ENCODE data around the gene SMIM36.
"Not testable (repeated sequence)": the region's sequence is repeated elsewhere in the genome, so short reads cannot be mapped to it uniquely, and the experiment has no call there.

SMIM36 gene

GRCh38 chr17:55453839-55454557, 57.3 kb downstream of the SMIM36 start:
- no peak for DNase-seq

GRCh38 chr17:55452139-55452790, 59.0 kb downstream of the SMIM36 start:
- DNase-seq = no peak

- no peak for DNase-seq
These were observed 59.5 kb downstream of the SMIM36 start for GRCh38 chr17:55451758-55452138.

GRCh38 chr17:55451203-55451641, 60.0 kb downstream of the SMIM36 start:
- DNase-seq = no peak

GRCh38 chr17:55450232-55450825, 60.9 kb downstream of the SMIM36 start:
- no peak for DNase-seq

GRCh38 chr17:55448681-55449080, 62.6 kb downstream of the SMIM36 start:
- no peak for DNase-seq

GRCh38 chr17:55446581-55447205, 64.6 kb downstream of the SMIM36 start:
- no peak for DNase-seq

GRCh38 chr17:55446004-55446403, 65.2 kb downstream of the SMIM36 start:
- not testable (repeated sequence) for DNase-seq

GRCh38 chr17:55444471-55445441, 66.5 kb downstream of the SMIM36 start:
- no peak for DNase-seq

GRCh38 chr17:55443904-55444303, 67.3 kb downstream of the SMIM36 start:
- DNase-seq = no peak

- no peak for DNase-seq
These were observed 68.1 kb downstream of the SMIM36 start for GRCh38 chr17:55442953-55443683.

GRCh38 chr17:55442462-55442861, 68.8 kb downstream of the SMIM36 start:
- no peak for DNase-seq

- no peak for DNase-seq
These were observed 69.7 kb downstream of the SMIM36 start for GRCh38 chr17:55441544-55441943.

- DNase-seq = no peak
These were observed 70.9 kb downstream of the SMIM36 start for GRCh38 chr17:55440391-55440790.

GRCh38 chr17:55437159-55437605, 74.1 kb downstream of the SMIM36 start:
- DNase-seq = no peak

- no peak for DNase-seq
These were observed 74.8 kb downstream of the SMIM36 start for GRCh38 chr17:55436224-55437158.

- no peak for DNase-seq
These were observed 75.8 kb downstream of the SMIM36 start for GRCh38 chr17:55435408-55435807.

- DNase-seq = no peak
These were observed 76.5 kb downstream of the SMIM36 start for GRCh38 chr17:55434721-55435120.

GRCh38 chr17:55433629-55434422, 77.4 kb downstream of the SMIM36 start:
- no peak for DNase-seq
